ENCODE data around the gene GBE1. TPM values are rescaled to one million over a fixed set of nuclear protein-coding genes. Genes with fewer than 3 reads are reported as not detected.

The GBE1 gene
- total RNA-seq, 1 donor from 2014 or later: 14.7 TPM

- H3K4me1 Mint-ChIP-seq (ENCODE audit: unreplicated experiment): peaks cover 12% of the 10 kb centered on the region
- no peak overlapping the region for H3K4me3 Mint-ChIP-seq
- peaks cover 4% of the 10 kb centered on the region for H3K36me3 Mint-ChIP-seq
- H3K9me3 Mint-ChIP-seq: no peaks in the 10 kb centered on the region
- peak overlapping the region; percentile 35 for H3K27ac Mint-ChIP-seq
- TF ChIP-seq, protein P1, sequence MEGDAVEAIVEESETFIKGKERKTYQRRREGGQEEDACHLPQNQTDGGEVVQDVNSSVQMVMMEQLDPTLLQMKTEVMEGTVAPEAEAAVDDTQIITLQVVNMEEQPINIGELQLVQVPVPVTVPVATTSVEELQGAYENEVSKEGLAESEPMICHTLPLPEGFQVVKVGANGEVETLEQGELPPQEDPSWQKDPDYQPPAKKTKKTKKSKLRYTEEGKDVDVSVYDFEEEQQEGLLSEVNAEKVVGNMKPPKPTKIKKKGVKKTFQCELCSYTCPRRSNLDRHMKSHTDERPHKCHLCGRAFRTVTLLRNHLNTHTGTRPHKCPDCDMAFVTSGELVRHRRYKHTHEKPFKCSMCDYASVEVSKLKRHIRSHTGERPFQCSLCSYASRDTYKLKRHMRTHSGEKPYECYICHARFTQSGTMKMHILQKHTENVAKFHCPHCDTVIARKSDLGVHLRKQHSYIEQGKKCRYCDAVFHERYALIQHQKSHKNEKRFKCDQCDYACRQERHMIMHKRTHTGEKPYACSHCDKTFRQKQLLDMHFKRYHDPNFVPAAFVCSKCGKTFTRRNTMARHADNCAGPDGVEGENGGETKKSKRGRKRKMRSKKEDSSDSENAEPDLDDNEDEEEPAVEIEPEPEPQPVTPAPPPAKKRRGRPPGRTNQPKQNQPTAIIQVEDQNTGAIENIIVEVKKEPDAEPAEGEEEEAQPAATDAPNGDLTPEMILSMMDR (conservative IDR thresholded peaks at IDR 0.05): no peak
- no peaks in the 10 kb centered on the region for H3K27me3 Mint-ChIP-seq
- DNase-seq (ENCODE audit: extremely low spot score, unreplicated experiment): no peak
Observed at GRCh38 chr3:81742581-81742980, 18.9 kb downstream of the GBE1 start.

DNA sequence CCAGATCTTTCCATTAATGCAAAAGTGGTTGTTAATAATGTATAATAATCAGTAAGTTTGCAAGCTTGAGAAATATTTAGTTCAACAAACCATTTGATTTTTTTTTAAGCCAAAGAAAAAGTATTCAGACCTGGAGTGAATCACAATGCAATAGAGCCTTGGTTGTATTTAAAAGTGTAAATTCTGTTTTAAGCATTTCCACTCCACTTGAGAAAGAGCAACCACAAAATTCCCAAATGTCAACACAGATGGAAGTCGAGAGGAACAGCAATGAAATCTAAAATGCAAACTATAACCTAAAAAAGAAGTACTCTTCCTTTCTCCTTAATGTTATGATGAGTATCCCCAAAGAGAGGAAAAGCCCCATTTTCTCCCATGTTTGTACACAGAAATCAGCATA, 20.2 kb downstream of the GBE1 start:
- no peaks in the 10 kb centered on the region for H3K27me3 Mint-ChIP-seq
- H3K4me3 Mint-ChIP-seq: no peak overlapping the region
- H3K9me3 Mint-ChIP-seq: no peaks in the 10 kb centered on the region
- no peak overlapping the region for H3K27ac Mint-ChIP-seq
- H3K36me3 Mint-ChIP-seq: peaks cover 4% of the 10 kb centered on the region
- no peak for DNase-seq (ENCODE audit: extremely low spot score, unreplicated experiment)
- TF ChIP-seq, protein P1 (conservative IDR thresholded peaks at IDR 0.05): no peak
- H3K4me1 Mint-ChIP-seq (ENCODE audit: unreplicated experiment): peaks cover 12% of the 10 kb centered on the region

GRCh38 chr3:81740731-81741130, 20.7 kb downstream of the GBE1 start:
- H3K36me3 Mint-ChIP-seq: peaks cover 4% of the 10 kb centered on the region
- DNase-seq (ENCODE audit: extremely low spot score, unreplicated experiment): no peak
- peaks cover 12% of the 10 kb centered on the region for H3K4me1 Mint-ChIP-seq (ENCODE audit: unreplicated experiment)
- H3K9me3 Mint-ChIP-seq: no peaks in the 10 kb centered on the region
- TF ChIP-seq, protein P1 (conservative IDR thresholded peaks at IDR 0.05): no peak
- no peaks in the 10 kb centered on the region for H3K27me3 Mint-ChIP-seq
- H3K4me3 Mint-ChIP-seq: no peak overlapping the region
- no peak overlapping the region for H3K27ac Mint-ChIP-seq

- TF ChIP-seq, protein P1 (conservative IDR thresholded peaks at IDR 0.05): no peak
- H3K9me3 Mint-ChIP-seq: no peaks in the 10 kb centered on the region
- no peak for DNase-seq (ENCODE audit: extremely low spot score, unreplicated experiment)
- peaks cover 4% of the 10 kb centered on the region for H3K36me3 Mint-ChIP-seq
- H3K4me1 Mint-ChIP-seq (ENCODE audit: unreplicated experiment): no peaks in the 10 kb centered on the region
- H3K27ac Mint-ChIP-seq: no peak overlapping the region
- no peaks in the 10 kb centered on the region for H3K27me3 Mint-ChIP-seq
- no peak overlapping the region for H3K4me3 Mint-ChIP-seq
Observed at GRCh38 chr3:81735334-81735733, 26.1 kb downstream of the GBE1 start.

DNA sequence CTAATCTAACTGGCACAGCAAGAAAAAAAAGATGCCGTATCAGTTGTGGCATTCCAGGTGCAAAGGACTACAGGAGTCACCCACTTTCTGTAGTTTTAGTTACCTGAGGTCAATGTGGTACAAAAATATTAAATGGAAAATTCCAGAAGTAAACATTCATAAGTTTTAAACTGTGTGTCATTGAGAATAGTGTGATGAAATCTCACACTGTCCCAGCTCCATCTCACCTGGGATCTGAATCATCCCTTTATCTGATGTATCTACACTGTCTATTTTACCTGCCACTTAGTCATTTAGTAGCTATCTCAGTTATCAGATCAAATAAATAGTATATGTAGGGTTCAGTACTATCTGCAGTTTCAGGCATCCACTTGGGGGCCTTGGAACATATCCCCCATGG, 26.7 kb downstream of the GBE1 start:
- Mint-ChIP-seq H3K4me3 (no peak overlapping the region), H3K27ac (no peak overlapping the region), H3K36me3 (peaks cover 4% of the 10 kb centered on the region), H3K9me3 (no peaks in the 10 kb centered on the region), H3K4me1 (ENCODE audit: unreplicated experiment) (no peaks in the 10 kb centered on the region), H3K27me3 (no peaks in the 10 kb centered on the region)
- TF ChIP-seq, protein P1 (conservative IDR thresholded peaks at IDR 0.05): no peak
- DNase-seq (ENCODE audit: extremely low spot score, unreplicated experiment): no peak

DNA sequence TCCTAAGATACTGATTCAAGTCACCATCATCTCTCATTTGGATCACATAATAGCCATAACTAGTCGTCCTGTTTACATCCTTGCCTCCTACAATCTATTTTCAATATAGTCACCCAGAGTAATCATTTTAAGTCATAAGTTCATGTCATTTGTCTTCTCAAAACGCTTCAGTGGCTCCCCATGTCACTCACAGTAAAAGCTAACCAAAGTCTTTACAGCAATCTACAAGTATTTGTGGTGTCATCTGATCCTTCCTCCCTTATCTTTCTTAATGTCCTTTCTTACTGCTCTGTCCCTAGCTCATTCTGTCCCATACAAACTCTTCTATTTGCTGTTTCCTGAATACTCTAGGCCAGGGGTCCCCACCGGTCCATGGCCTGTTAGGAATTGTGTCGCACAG, 28.8 kb downstream of the GBE1 start:
- DNase-seq (ENCODE audit: extremely low spot score, unreplicated experiment): no peak
- no peaks in the 10 kb centered on the region for H3K27me3 Mint-ChIP-seq
- H3K4me3 Mint-ChIP-seq: no peak overlapping the region
- H3K27ac Mint-ChIP-seq: no peak overlapping the region
- no peaks in the 10 kb centered on the region for H3K4me1 Mint-ChIP-seq (ENCODE audit: unreplicated experiment)
- no peaks in the 10 kb centered on the region for H3K36me3 Mint-ChIP-seq
- H3K9me3 Mint-ChIP-seq: no peaks in the 10 kb centered on the region
- TF ChIP-seq, protein P1 (conservative IDR thresholded peaks at IDR 0.05): no peak
